ENCODE data around the gene LRRN3.

Gene LRRN3

DNA sequence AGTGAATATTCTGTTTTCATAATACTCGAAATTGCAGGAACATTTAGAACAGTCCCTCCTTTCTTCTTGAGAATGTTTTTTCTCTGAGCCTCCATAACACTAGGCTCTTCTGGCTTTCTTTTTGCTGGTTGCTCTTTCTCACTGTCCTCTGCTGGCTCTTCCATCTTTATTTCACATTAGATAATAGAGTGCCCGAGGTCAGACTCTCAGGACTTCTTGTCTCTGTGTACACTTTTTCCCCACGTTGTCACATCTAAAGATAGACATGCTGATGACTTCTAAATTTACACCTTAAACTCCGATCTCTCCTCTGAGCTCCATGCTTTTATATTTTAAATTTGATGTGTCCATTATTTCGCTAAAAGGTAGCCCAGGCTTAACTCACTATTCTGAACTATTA is 15.4 kb upstream of the LRRN3 start:
- DNase-seq (ENCODE audit: extremely low spot score, insufficient read length, low read depth) (no peak), FAIRE-seq (no peak)

DNA sequence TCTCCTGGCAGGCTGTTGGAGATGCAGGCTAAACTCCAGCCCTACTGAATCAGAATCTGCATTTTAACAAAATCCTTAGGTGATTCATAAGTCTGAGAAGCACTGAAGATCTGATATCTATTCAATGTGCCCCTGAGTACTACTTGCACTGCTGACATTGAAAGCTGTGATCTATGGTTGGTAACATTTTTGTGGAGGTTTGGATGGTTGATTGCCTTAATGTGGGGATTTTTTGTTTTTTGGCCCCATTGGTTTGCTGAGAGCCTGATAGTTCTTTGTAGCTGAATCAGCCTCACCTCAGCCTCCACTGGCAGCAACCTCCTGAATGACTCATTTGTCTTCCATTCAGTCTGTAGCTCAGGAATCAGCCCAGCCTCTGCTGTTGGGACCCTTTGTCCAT is 14.7 kb upstream of the LRRN3 start:
- DNase-seq (ENCODE audit: extremely low spot score, insufficient read length, low read depth) (no peak), FAIRE-seq (no peak)

DNA sequence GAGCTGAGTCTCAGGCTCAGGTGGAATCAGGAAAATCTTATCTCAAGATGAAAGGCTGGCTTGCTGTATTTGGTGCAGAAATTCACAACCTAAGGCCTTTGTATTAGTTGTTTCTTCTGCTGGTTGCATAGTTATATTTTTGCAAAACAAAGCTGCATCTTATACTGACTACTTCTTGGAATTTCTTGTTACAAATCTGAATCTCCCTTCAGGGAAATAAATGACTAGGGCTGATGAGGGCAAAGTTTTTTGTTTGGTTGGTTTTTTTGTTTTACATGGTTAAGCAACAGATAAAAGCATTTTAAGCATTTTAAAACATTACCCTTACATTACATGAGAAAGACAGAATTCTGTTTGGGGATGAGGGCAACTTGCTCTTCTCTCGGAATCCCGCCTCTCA is 13.9 kb upstream of the LRRN3 start:
- FAIRE-seq (no peak), DNase-seq (ENCODE audit: extremely low spot score, insufficient read length, low read depth) (no peak)

GRCh38 chr7:111080495-111081105 is 10.3 kb upstream of the LRRN3 start:
- FAIRE-seq (peak; percentile 65), DNase-seq (ENCODE audit: extremely low spot score, insufficient read length, low read depth) (no peak)

GRCh38 chr7:111081546-111082267 is 9.2 kb upstream of the LRRN3 start:
- FAIRE-seq (no peak), DNase-seq (ENCODE audit: extremely low spot score, insufficient read length, low read depth) (no peak)

DNA sequence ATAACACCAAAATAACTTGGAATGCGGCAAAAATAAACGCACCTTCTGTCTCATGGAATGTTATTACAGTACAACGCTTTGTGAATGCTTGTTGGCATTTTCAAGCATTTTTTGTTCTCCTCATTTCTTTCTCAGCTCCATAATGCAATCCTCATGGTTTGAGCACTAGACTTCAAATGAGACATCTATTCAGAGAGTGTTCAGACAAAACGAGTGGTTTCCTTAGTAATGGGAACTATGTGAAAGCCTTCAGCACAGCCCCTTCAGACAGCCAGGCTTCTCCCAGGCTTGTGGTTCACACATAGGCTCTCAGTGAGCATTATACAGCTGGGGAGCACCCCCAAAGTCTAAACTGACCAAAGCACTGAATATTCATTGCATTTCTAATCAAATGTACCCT is 8.6 kb upstream of the LRRN3 start:
- no peak for DNase-seq (ENCODE audit: extremely low spot score, insufficient read length, low read depth)

DNA sequence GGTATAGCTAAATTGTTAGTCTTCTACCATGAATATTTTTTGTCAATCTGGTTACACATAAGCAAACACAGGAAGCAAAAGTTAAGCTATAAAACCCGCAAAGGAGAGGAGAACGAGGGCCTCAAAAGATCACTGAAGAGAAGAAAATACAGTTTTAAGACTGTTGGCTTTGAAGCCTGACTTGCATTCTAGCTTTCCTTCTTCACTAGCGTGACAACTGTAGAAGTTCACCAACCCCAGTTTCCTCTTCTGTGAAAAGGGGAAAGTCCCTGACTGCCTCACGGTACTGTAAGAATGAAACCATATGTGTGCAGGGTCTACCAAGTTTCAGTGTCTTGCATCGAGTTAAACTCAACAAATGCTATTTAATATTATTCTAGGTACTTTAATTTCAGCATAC is 7.5 kb upstream of the LRRN3 start:
- peak; percentile 99 for FAIRE-seq
- peak; percentile 29 for DNase-seq (ENCODE audit: extremely low spot score, insufficient read length, low read depth)

More for the DNA sequence above, 8.6 kb upstream of the LRRN3 start:
- FAIRE-seq = peak; percentile 21

DNA sequence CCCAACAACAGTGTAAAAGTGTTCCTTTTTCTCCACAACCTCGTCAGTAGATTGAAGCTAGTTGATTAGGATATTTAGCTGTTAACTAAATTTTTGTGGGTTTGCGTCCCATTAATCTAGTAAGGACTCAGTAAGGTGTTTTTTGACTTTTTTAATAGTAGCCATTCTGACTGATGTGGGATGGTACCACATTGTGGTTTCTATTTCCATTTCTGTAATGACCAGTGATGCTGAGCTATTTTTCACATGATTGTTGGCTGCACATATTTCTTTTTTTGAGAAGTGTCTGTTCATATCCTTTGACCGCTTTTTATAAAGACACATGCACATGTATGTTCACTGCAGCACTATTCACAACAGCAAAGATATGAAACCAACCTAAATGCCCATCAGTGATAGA is 5.6 kb upstream of the LRRN3 start:
- peak; percentile 60 for FAIRE-seq

DNA sequence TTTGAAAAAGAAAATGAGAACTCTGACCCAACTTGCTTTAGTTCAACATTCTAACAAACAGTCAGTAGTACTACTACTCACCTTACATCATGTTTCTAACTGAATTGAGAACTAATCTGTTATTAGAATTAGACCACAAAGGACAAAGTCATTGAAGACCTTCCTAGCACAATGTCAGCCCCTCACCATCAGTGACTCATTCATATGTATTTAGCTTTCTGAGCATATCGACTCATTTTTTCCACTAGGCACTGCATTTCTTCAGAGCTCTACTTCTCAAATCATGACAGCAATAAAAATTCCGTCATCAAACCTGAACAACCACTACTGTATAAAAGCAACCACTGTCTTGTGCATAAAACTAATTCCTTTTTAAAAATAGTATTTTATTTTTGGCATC is 4.4 kb upstream of the LRRN3 start:
- DNase-seq (ENCODE audit: extremely low spot score, insufficient read length, low read depth) (no peak), FAIRE-seq (no peak)

More for the DNA sequence above, 5.6 kb upstream of the LRRN3 start:
- DNase-seq (ENCODE audit: extremely low spot score, insufficient read length, low read depth) = no peak

GRCh38 chr7:111088328-111088727 is 2.6 kb upstream of the LRRN3 start:
- no peak for DNase-seq (ENCODE audit: extremely low spot score, insufficient read length, low read depth)
- FAIRE-seq = no peak

- FAIRE-seq = peak; percentile 72
- DNase-seq (ENCODE audit: extremely low spot score, insufficient read length, low read depth) = no peak
These were observed 1.0 kb upstream of the LRRN3 start for GRCh38 chr7:111089822-111090426.

GRCh38 chr7:111091593-111092358 is 849 bp downstream of the LRRN3 start:
- DNase-seq (ENCODE audit: extremely low spot score, insufficient read length, low read depth) (no peak), FAIRE-seq (peak; percentile 60)

DNA sequence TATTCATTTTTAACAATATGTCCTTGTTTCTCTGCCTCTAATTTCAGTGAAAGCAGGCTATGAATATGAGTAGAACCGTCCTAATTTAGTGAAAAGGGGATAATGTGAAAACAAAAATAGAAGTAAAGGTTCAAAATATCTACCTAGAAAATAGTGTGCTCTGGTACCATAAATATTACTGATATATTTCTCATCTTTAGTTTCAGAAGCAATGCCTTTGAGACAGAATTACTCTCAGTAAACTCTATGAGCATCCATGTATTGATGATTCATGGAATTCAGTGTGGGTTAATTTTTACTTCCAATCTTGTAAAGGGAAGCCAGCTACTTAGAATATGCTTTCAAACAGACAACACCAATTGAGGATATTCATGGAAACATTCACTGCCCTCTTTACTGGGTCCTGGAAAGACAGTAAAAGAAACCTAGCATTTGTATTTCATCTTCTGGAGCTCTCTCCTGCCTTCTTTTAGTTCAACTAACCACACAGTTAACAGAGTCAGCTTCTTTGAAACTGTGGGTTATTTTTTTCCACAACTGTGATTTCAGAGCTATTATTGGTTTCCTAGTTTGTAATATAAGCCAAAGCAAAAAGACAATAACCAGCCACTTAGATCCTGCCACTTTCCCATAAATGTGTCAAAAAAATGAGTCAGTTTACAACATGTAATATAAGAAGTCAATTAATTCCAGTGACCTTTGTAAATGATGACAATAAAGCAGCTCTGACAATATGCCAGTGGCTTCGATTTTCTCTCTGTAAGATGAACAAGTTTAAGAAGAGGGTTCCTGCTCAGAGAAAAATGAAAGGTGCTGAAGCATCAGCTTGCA is 1.7 kb downstream of the LRRN3 start:
- DNase-seq (ENCODE audit: extremely low spot score, insufficient read length, low read depth) (no peak), FAIRE-seq (no peak)

DNA sequence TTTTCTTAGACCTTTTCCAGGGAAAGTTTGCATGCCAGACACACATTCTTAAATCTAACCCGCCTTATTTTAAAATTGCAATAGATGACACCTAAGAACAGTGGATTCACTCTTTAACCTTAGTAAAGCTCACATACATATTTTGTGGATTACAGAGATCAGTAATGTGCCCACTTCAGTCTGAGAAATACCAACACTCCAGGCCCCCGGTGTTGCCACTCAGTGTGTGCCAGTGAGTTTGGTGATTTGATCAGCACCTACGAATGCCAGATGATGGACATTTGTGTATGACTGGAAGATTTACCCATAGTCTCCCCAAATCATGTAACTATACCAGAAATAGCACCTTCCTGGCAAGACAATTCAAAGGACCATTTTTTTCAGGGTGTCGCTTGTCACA is 2.6 kb downstream of the LRRN3 start:
- DNase-seq (ENCODE audit: extremely low spot score, insufficient read length, low read depth) = no peak
- no peak for FAIRE-seq

GRCh38 chr7:111094419-111094818 is 3.5 kb downstream of the LRRN3 start:
- no peak for DNase-seq (ENCODE audit: extremely low spot score, insufficient read length, low read depth)
- FAIRE-seq = no peak

DNA sequence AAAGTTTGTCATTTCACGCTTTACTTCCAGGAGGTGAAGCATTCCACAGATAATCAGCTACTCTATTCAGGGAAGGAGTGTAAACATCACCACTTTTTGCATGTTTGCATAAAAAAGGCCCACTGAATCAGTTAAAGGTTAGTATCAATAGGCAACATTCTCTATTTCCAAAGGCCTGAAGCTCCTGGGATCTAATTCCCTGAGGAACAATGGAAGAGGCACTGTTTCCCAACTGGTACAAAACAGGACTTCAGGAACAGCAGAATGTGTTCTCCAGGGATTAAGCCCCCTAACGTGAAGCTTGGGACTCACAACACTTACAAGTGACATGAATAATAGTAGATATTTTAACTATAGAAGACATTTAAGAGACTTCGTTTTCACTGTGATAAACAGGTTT is 6.1 kb downstream of the LRRN3 start:
- FAIRE-seq = no peak
- no peak for DNase-seq (ENCODE audit: extremely low spot score, insufficient read length, low read depth)

DNA sequence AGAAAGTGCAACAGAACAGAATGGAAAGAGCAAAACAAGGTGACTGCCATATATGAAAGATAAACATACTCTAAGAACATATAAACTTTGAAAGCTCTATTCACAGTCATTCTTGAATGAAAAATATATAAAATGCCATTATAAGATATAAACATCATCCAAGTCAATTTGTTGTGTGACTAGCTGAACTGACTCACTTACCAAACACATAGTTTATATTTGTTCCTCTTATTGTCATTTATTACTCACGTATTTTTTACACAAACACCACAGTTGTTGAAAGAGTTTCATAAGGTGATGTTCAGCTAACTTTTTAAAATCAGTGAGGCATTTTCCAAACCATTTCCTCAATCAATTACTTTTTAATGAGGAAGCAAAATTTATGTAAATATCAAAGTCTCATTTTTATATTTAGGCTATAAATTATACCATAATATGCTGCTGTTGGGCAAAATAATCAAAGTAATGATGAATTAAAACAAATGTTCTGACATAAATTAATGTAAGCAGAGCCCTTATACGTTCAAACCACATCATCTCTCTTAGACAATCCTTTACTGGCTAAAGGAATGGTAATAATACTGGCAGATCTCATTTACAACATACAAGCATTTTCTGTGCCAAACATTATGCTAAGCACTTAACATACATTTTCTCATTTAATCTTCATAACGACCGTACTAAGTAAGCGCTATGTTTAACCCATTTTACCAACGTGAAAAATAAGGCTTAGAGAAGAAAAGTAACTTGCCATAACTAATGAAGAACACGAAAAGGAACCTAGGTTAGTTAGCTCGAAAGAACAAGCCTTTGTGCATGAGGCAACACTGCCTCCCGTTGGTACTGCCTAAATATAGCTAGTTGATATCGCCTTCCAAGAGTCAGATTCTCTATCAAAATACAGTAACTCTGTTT is 7.3 kb downstream of the LRRN3 start:
- DNase-seq (ENCODE audit: extremely low spot score, insufficient read length, low read depth) = no peak
- peak; percentile 63 for FAIRE-seq

DNA sequence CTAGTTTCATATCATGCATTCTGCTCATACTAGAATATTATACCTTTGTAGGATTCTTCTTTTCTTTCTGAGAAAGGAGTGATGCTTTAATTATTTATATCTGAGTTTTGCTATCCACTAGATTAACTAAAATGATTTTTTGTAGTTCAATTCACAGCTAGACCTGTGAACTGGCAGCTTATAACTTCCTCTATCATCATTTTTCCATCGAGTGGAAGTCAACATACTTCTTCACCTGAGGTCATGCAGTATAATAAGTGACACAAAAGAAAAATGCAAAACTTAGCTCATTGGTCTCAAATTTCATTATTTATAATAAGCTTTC is 8.0 kb downstream of the LRRN3 start:
- FAIRE-seq = no peak
- DNase-seq (ENCODE audit: extremely low spot score, insufficient read length, low read depth) = no peak

Data from GM18507 (cell line).